HEK293T (cell line): ENCODE results near the gene TSPAN18.

Source experiments
- ARNT ChIP-seq: fragments of 450-650 bp; IDR thresholded peaks from 2 replicates; pipeline ENCODE4 v1.6.1; 2017; ENCODE audit warnings: mild to moderate bottlenecking
- BHLHE40 ChIP-seq: fragments of 450-650 bp; IDR thresholded peaks from 2 replicates; pipeline ENCODE4 v1.6.1; 2016; ENCODE audit warnings: mild to moderate bottlenecking, moderate library complexity, borderline replicate concordance
- ELF4 ChIP-seq: fragments of 450-650 bp; IDR thresholded peaks from 2 replicates; pipeline ENCODE4 v1.6.1; 2017; ENCODE audit warnings: antibody characterized with exemption
- FOXA1 ChIP-seq: fragments of 450-650 bp; IDR thresholded peaks from 2 replicates; pipeline ENCODE4 v1.6.1; 2016; ENCODE audit warnings: mild to moderate bottlenecking
- FOXK2 ChIP-seq: fragments of 450-650 bp; IDR thresholded peaks from 2 replicates; pipeline ENCODE4 v1.6.1; 2016; ENCODE audit warnings: mild to moderate bottlenecking
- FOXM1 ChIP-seq: fragments of 450-650 bp; IDR thresholded peaks from 2 replicates; pipeline ENCODE4 v1.6.1; 2017; ENCODE audit warnings: mild to moderate bottlenecking, borderline replicate concordance
- HDGF ChIP-seq: fragments of 450-650 bp; IDR thresholded peaks from 2 replicates; pipeline ENCODE4 v1.6.1; 2017; ENCODE audit warnings: antibody characterized with exemption, borderline replicate concordance
- LEF1 ChIP-seq: fragments of 450-650 bp; IDR thresholded peaks from 2 replicates; pipeline ENCODE4 v1.6.1; 2017; ENCODE audit warnings: mild to moderate bottlenecking, borderline replicate concordance
- NFRKB ChIP-seq: fragments of 450-650 bp; IDR thresholded peaks from 2 replicates; pipeline ENCODE4 v1.6.1; 2016; ENCODE audit warnings: mild to moderate bottlenecking, moderate library complexity
- PKNOX1 ChIP-seq: fragments of 450-650 bp; IDR thresholded peaks from 2 replicates; pipeline ENCODE4 v1.6.1; 2016
- SP1 ChIP-seq: fragments of 450-650 bp; IDR thresholded peaks from 2 replicates; pipeline ENCODE4 v1.6.1; 2017
- SUZ12 ChIP-seq: fragments of 450-650 bp; IDR thresholded peaks from 2 replicates; pipeline ENCODE4 v1.6.1; 2016; ENCODE audit warnings: mild to moderate bottlenecking
- TARDBP ChIP-seq: fragments of 450-650 bp; IDR thresholded peaks from 2 replicates; pipeline ENCODE4 v1.6.1; 2016

- TF ChIP-seq TARDBP (no peak), FOXA1 (no peak), LEF1 (no peak), HDGF (no peak), FOXK2 (no peak), NFRKB (no peak), ARNT (no peak), BHLHE40 (no peak), FOXM1 (no peak), PKNOX1 (no peak), SUZ12 (no peak), SP1 (no peak), ELF4 (no peak)
Observed at GRCh38 chr11:44928816-44929215, 202.1 kb downstream of the TSPAN18 start.
